ENCODE measurements around the gene MTX3.

The MTX3 gene

DNA sequence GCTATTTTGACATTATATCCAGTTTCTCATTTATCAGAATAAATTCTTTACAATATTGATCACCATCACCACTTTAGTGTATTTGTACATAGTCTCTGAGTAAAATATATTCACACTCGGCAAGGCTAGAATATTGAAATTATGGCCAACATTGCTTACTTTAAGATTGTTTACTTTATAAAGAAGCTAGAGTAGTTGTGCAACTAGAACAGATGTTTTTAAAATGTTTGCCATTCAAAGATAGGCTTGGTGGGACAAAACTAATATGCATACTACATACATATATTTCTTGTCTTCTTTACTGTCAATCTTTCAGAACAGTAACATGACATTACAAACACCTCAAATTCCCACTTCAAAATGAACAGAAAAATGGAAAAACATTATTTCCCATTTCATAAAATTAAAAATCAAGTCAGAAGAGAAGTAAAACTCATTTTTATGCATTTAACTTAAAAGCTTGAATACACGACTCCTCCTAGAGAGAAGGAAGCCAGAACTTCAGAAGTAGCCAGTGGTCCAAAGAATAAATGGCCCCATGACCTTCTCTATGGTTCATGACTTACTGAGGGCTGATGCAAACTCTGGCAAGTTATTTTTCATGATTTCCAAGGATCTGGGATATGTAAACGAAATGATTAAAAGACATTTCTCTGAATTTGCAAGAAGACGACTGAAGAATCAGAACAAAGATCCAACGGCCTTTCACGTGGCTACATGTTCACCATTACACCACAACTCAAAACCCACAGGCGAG is 14.1 kb downstream of the MTX3 start:
- H3K23ac ChIP-seq (ENCODE audit: low read length): no peak overlapping the region
- H2AK5ac ChIP-seq (ENCODE audit: low read length): no peak overlapping the region
- H3K27ac ChIP-seq (ENCODE audit: low read depth, low read length): no peak overlapping the region
- H3K4me2 ChIP-seq (ENCODE audit: low read length): no peak overlapping the region
- no peak overlapping the region for H2BK15ac ChIP-seq (replicated peaks; ENCODE audit: low read depth)
- no peaks in the 10 kb centered on the region for H3K79me2 ChIP-seq (ENCODE audit: control insufficient read depth, insufficient read depth, low read length)
- WGBS (ENCODE audit: extremely low coverage, insufficient coverage, low lambda C conversion rate): no CpG with 5 or more reads among the region's 7 CpGs
- no peak for DNase-seq
- H3K4me3 ChIP-seq (ENCODE audit: low read length): no peak overlapping the region
- H3K56ac ChIP-seq (ENCODE audit: low read length): no peak overlapping the region
- no peak overlapping the region for H2BK5ac ChIP-seq (ENCODE audit: low read length)
- H4K5ac ChIP-seq (ENCODE audit: low read length): no peak overlapping the region
- no peak overlapping the region for H3K4ac ChIP-seq (ENCODE audit: low read depth, low read length)
- no peak overlapping the region for H3K18ac ChIP-seq (ENCODE audit: low read length)
- H3K27me3 ChIP-seq (ENCODE audit: insufficient read depth, low read length, poor library complexity): no peaks in the 10 kb centered on the region
- H3K4me1 ChIP-seq (ENCODE audit: control insufficient read depth, low read depth, low read length): no peaks in the 10 kb centered on the region
- H4K8ac ChIP-seq (ENCODE audit: low read depth, low read length): no peak overlapping the region
- no peaks in the 10 kb centered on the region for H3K36me3 ChIP-seq (ENCODE audit: control insufficient read depth, insufficient read depth, low read length)
- H3K9ac ChIP-seq (ENCODE audit: low read length): no peak overlapping the region
- H2BK120ac ChIP-seq (ENCODE audit: low read depth, low read length): no peak overlapping the region
- H3K79me1 ChIP-seq (ENCODE audit: low read length): no peaks in the 10 kb centered on the region

DNA sequence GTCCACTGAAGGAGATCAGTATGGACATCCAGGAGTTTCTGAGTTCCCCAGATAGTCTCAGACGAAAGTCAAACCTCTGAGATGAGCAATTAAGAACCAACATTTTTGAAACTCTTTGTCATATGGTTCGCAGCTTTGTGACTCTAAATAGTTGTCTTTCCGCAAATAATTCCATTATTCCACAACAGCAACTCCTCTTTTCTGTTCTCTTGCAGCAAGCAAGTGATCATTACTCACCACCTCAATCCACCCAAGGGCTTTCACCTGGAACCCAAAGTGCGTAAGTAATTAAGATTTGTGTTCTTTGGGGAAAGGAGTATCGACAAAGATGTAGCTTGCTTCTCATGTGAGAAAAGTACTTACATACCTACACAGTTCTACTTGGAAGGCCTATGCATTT is 15.6 kb downstream of the MTX3 start:
- no peak for DNase-seq
- H4K5ac ChIP-seq (ENCODE audit: low read length): no peak overlapping the region
- WGBS (ENCODE audit: extremely low coverage, insufficient coverage, low lambda C conversion rate): no CpG with 5 or more reads among the region's 5 CpGs

DNA sequence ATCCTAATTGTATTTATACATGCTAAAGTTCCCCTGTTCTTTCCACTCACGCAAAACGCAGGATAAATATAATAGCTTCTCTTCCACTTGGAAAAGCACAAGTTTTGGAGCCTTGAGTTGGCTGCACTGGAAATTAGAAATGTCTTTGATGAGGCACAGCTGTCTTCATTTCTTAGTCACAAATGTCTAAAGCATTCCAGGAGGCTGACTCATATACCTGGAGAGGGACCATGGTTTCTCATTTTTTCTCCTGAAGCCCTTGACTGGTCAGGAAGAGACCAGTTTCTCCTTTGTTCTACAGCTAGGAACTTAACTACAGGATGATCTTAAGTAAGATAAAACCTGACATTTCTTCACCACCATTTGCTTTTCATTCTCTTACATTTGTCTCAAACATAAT is 16.2 kb downstream of the MTX3 start:
- no CpG with 5 or more reads among the region's 2 CpGs for whole genome bisulfite sequencing (ENCODE audit: extremely low coverage, insufficient coverage, low lambda C conversion rate)
- Histone ChIP-seq H3K4me1 (ENCODE audit: control insufficient read depth, low read depth, low read length) (no peaks in the 10 kb centered on the region), H3K9ac (ENCODE audit: low read length) (no peak overlapping the region), H3K4ac (ENCODE audit: low read depth, low read length) (no peak overlapping the region), H2BK120ac (ENCODE audit: low read depth, low read length) (no peak overlapping the region), H3K56ac (ENCODE audit: low read length) (no peak overlapping the region), H3K4me2 (ENCODE audit: low read length) (no peak overlapping the region), H2BK5ac (ENCODE audit: low read length) (no peak overlapping the region), H3K4me3 (ENCODE audit: low read length) (no peak overlapping the region), H3K79me1 (ENCODE audit: low read length) (no peaks in the 10 kb centered on the region), H3K23ac (ENCODE audit: low read length) (no peak overlapping the region), H2AK5ac (ENCODE audit: low read length) (no peak overlapping the region), H2BK15ac (replicated peaks; ENCODE audit: low read depth) (no peak overlapping the region), H3K27me3 (ENCODE audit: insufficient read depth, low read length, poor library complexity) (no peaks in the 10 kb centered on the region), H3K18ac (ENCODE audit: low read length) (no peak overlapping the region), H4K5ac (ENCODE audit: low read length) (no peak overlapping the region), H3K27ac (ENCODE audit: low read depth, low read length) (no peak overlapping the region), H4K8ac (ENCODE audit: low read depth, low read length) (no peak overlapping the region), H3K36me3 (ENCODE audit: control insufficient read depth, insufficient read depth, low read length) (no peaks in the 10 kb centered on the region), H3K79me2 (ENCODE audit: control insufficient read depth, insufficient read depth, low read length) (no peaks in the 10 kb centered on the region)
- DNase-seq: peak; percentile 80

More for the DNA sequence above, 15.6 kb downstream of the MTX3 start:
- Histone ChIP-seq H2BK15ac (replicated peaks; ENCODE audit: low read depth) (no peak overlapping the region), H2BK120ac (ENCODE audit: low read depth, low read length) (no peak overlapping the region), H3K4ac (ENCODE audit: low read depth, low read length) (no peak overlapping the region), H3K18ac (ENCODE audit: low read length) (no peak overlapping the region), H3K27me3 (ENCODE audit: insufficient read depth, low read length, poor library complexity) (no peaks in the 10 kb centered on the region), H3K79me2 (ENCODE audit: control insufficient read depth, insufficient read depth, low read length) (no peaks in the 10 kb centered on the region), H3K4me3 (ENCODE audit: low read length) (no peak overlapping the region), H3K4me1 (ENCODE audit: control insufficient read depth, low read depth, low read length) (no peaks in the 10 kb centered on the region), H3K4me2 (ENCODE audit: low read length) (no peak overlapping the region), H3K27ac (ENCODE audit: low read depth, low read length) (no peak overlapping the region), H4K8ac (ENCODE audit: low read depth, low read length) (no peak overlapping the region), H3K9ac (ENCODE audit: low read length) (no peak overlapping the region), H3K79me1 (ENCODE audit: low read length) (no peaks in the 10 kb centered on the region), H2AK5ac (ENCODE audit: low read length) (no peak overlapping the region), H2BK5ac (ENCODE audit: low read length) (no peak overlapping the region), H3K23ac (ENCODE audit: low read length) (no peak overlapping the region), H3K56ac (ENCODE audit: low read length) (no peak overlapping the region), H3K36me3 (ENCODE audit: control insufficient read depth, insufficient read depth, low read length) (no peaks in the 10 kb centered on the region)

DNA sequence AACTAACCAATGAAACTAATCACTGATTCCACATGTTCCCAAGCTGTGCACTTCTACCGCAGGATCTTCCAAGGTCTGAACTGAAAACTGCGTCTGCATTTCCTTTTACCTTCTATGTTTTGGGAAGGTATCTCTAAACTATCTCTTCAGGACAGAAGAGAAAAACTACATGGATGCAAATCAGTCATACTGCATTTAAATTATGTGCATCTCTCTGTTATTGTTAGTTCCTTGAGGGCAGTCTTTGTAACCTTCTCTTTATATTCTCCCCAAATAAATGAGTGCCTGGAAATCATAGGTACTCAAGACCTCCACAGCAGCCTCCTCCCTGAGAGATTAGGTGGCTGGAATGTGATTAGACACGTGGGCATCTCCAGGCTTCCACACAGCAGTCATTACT is 17.1 kb downstream of the MTX3 start:
- H2AK5ac ChIP-seq (ENCODE audit: low read length): no peak overlapping the region
- H3K36me3 ChIP-seq (ENCODE audit: control insufficient read depth, insufficient read depth, low read length): no peaks in the 10 kb centered on the region
- no peak for DNase-seq
- WGBS (ENCODE audit: extremely low coverage, insufficient coverage, low lambda C conversion rate): no CpG with 5 or more reads among the region's 3 CpGs
- no peaks in the 10 kb centered on the region for H3K27me3 ChIP-seq (ENCODE audit: insufficient read depth, low read length, poor library complexity)
- H2BK15ac ChIP-seq (replicated peaks; ENCODE audit: low read depth): no peak overlapping the region
- H3K79me2 ChIP-seq (ENCODE audit: control insufficient read depth, insufficient read depth, low read length): no peaks in the 10 kb centered on the region
- H3K9ac ChIP-seq (ENCODE audit: low read length): no peak overlapping the region
- no peak overlapping the region for H3K23ac ChIP-seq (ENCODE audit: low read length)
- no peaks in the 10 kb centered on the region for H3K4me1 ChIP-seq (ENCODE audit: control insufficient read depth, low read depth, low read length)
- no peak overlapping the region for H3K27ac ChIP-seq (ENCODE audit: low read depth, low read length)
- no peak overlapping the region for H2BK5ac ChIP-seq (ENCODE audit: low read length)
- H3K18ac ChIP-seq (ENCODE audit: low read length): no peak overlapping the region
- no peak overlapping the region for H3K56ac ChIP-seq (ENCODE audit: low read length)
- H4K8ac ChIP-seq (ENCODE audit: low read depth, low read length): no peak overlapping the region
- no peak overlapping the region for H2BK120ac ChIP-seq (ENCODE audit: low read depth, low read length)
- no peaks in the 10 kb centered on the region for H3K79me1 ChIP-seq (ENCODE audit: low read length)
- no peak overlapping the region for H3K4me2 ChIP-seq (ENCODE audit: low read length)
- H4K5ac ChIP-seq (ENCODE audit: low read length): no peak overlapping the region
- no peak overlapping the region for H3K4me3 ChIP-seq (ENCODE audit: low read length)
- H3K4ac ChIP-seq (ENCODE audit: low read depth, low read length): no peak overlapping the region

DNA sequence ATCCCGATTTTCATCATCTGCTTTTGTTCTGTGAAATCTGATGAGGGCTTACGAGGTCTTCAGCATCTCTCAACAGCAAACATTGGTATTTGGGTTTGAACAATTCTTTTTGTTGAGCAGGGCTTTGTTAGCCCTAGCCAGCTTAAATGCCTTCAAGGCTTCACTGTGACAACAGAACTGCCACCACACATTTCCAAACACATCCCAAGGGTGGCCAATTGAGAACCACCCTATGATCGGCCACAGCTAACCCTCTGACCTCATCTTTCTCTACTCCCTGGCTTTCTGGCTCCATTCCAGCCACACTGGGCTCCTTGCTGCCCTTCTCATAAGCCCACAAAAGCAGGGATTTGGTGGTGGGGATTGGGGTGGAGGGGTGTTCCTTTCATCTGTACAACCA is 17.6 kb downstream of the MTX3 start:
- no peaks in the 10 kb centered on the region for H3K4me1 ChIP-seq (ENCODE audit: control insufficient read depth, low read depth, low read length)
- no peak overlapping the region for H2BK5ac ChIP-seq (ENCODE audit: low read length)
- no peak overlapping the region for H3K27ac ChIP-seq (ENCODE audit: low read depth, low read length)
- H2AK5ac ChIP-seq (ENCODE audit: low read length): no peak overlapping the region
- H4K8ac ChIP-seq (ENCODE audit: low read depth, low read length): no peak overlapping the region
- no peaks in the 10 kb centered on the region for H3K79me2 ChIP-seq (ENCODE audit: control insufficient read depth, insufficient read depth, low read length)
- H2BK15ac ChIP-seq (replicated peaks; ENCODE audit: low read depth): no peak overlapping the region
- no CpG with 5 or more reads among the region's 3 CpGs for WGBS (ENCODE audit: extremely low coverage, insufficient coverage, low lambda C conversion rate)
- no peaks in the 10 kb centered on the region for H3K27me3 ChIP-seq (ENCODE audit: insufficient read depth, low read length, poor library complexity)
- H3K56ac ChIP-seq (ENCODE audit: low read length): no peak overlapping the region
- H4K5ac ChIP-seq (ENCODE audit: low read length): no peak overlapping the region
- no peak overlapping the region for H3K4ac ChIP-seq (ENCODE audit: low read depth, low read length)
- DNase-seq: peak; percentile 16
- H3K36me3 ChIP-seq (ENCODE audit: control insufficient read depth, insufficient read depth, low read length): no peaks in the 10 kb centered on the region
- no peaks in the 10 kb centered on the region for H3K79me1 ChIP-seq (ENCODE audit: low read length)
- H3K18ac ChIP-seq (ENCODE audit: low read length): no peak overlapping the region
- H3K4me3 ChIP-seq (ENCODE audit: low read length): no peak overlapping the region
- H2BK120ac ChIP-seq (ENCODE audit: low read depth, low read length): no peak overlapping the region
- H3K23ac ChIP-seq (ENCODE audit: low read length): no peak overlapping the region
- no peak overlapping the region for H3K9ac ChIP-seq (ENCODE audit: low read length)
- H3K4me2 ChIP-seq (ENCODE audit: low read length): no peak overlapping the region

DNA sequence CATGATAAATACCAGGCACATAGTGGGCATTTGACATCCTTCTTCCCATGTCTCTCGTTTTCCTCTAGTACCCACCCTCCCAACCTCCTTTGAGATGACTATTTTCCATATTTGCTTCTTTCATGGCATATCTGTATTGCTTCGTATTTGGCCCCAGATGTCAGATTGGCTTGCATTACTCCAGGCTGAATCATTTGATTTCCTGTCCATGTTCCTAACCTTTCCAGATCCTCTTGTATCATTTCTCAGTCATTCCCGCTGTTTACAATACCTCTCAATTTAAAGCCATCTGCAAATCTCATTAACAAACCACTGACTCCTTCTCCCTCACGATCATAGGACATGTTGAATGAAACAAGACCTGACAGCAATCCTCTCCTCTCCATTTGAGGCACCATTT is 19.9 kb downstream of the MTX3 start:
- Histone ChIP-seq H4K5ac (ENCODE audit: low read length) (no peak overlapping the region), H3K27ac (ENCODE audit: low read depth, low read length) (no peak overlapping the region)

More for the DNA sequence above, 19.9 kb downstream of the MTX3 start:
- Histone ChIP-seq H2BK5ac (ENCODE audit: low read length) (no peak overlapping the region), H3K36me3 (ENCODE audit: control insufficient read depth, insufficient read depth, low read length) (no peaks in the 10 kb centered on the region), H3K4ac (ENCODE audit: low read depth, low read length) (no peak overlapping the region), H2AK5ac (ENCODE audit: low read length) (no peak overlapping the region), H3K56ac (ENCODE audit: low read length) (no peak overlapping the region), H2BK15ac (replicated peaks; ENCODE audit: low read depth) (no peak overlapping the region), H3K4me1 (ENCODE audit: control insufficient read depth, low read depth, low read length) (no peaks in the 10 kb centered on the region), H3K79me1 (ENCODE audit: low read length) (no peaks in the 10 kb centered on the region), H2BK120ac (ENCODE audit: low read depth, low read length) (no peak overlapping the region), H4K8ac (ENCODE audit: low read depth, low read length) (no peak overlapping the region), H3K18ac (ENCODE audit: low read length) (no peak overlapping the region), H3K4me2 (ENCODE audit: low read length) (no peak overlapping the region), H3K79me2 (ENCODE audit: control insufficient read depth, insufficient read depth, low read length) (no peaks in the 10 kb centered on the region), H3K4me3 (ENCODE audit: low read length) (no peak overlapping the region), H3K23ac (ENCODE audit: low read length) (no peak overlapping the region), H3K27me3 (ENCODE audit: insufficient read depth, low read length, poor library complexity) (no peaks in the 10 kb centered on the region), H3K9ac (ENCODE audit: low read length) (no peak overlapping the region)
- no CpG with 5 or more reads among the region's 4 CpGs for WGBS (ENCODE audit: extremely low coverage, insufficient coverage, low lambda C conversion rate)
- DNase-seq: no peak
